GM19324 (cell line): ENCODE data around the gene RNF208.
"Not testable (repeated sequence)": the region's sequence is repeated elsewhere in the genome, so short reads cannot be mapped to it uniquely, and the experiment has no call there.

Experiments
- ATAC-seq: cut with Tn5 transposase; IDR thresholded peaks from one replicate; pipeline ENCODE4 v1.9.1; 2021; ENCODE audit warnings: mild to moderate bottlenecking, moderate library complexity; ENCODE audit not compliant: unreplicated experiment, low FRiP score

The RNF208 gene, protein sequence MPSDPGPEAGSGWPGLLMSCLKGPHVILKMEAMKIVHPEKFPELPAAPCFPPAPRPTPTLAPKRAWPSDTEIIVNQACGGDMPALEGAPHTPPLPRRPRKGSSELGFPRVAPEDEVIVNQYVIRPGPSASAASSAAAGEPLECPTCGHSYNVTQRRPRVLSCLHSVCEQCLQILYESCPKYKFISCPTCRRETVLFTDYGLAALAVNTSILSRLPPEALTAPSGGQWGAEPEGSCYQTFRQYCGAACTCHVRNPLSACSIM

DNA sequence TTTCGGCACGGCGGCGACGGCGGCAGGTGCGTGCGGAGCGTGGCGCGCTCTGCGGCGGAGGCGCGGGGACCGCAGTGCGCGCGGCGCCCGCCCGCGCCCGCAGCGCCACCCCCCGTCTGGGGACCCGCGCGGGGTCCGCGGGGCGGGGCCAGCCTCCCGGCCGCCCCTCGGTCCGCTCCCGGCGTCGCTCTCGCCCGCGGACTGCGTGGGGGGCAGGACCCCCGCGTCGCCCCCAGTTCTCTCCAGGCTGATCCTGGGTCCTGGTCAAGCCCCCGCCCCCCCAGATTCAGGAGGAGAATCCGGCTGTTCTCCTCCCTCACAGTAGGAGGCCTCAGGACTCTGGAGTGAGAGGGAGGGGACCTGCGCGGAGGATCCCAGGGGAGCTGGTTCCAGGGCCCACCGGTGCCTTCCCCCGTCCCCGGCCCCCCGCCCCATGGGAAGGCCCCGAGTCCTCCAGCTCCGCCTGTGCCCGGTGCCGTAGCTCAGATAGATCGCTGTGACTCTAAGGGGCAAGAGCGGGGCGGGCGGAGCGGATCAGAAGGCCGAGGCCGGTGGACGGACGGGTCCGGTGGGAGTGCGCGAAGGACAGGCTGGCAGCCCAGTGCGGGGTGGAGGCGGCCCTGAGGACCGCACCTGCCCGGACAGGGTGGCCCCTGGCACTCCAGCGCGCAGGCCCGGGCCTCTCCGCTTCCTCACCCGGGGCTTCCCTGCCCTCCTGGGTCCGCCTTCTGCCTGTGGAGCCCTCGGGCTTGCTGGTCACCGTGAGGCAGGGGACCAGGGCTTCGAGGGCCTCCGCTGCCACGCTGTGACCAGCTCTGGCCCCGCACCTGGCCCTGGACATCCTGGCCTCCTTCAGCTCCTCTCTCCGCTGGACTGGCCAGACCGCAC lies at the start of gene RNF208:
Gene RNF208 (minus strand): TSS at position 51 of the 888 bp plus-strand sequence. CDS start 1,028 bp downstream, outside the sequence.
- no peak for ATAC-seq

DNA sequence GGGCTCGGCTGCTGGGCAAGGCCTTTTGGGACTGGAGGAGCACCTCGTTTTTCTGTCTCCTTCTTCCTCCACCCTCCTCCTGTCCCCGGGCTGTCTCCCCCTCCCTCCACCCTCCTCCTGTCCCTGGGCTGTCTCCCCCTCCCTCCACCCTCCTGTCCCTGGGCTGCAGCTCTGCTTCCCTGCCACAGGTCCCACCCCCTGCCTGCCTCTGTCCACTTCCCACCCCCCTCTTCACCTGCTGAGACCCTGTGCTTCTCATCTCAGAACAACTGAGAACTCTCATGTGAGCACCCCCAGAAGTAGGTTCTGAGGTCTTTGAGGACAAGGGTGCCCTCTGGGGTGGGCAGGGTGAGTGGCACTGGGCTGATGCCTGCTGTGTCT lies 49.6 kb upstream of the RNF208 start:
- no peak for ATAC-seq

DNA sequence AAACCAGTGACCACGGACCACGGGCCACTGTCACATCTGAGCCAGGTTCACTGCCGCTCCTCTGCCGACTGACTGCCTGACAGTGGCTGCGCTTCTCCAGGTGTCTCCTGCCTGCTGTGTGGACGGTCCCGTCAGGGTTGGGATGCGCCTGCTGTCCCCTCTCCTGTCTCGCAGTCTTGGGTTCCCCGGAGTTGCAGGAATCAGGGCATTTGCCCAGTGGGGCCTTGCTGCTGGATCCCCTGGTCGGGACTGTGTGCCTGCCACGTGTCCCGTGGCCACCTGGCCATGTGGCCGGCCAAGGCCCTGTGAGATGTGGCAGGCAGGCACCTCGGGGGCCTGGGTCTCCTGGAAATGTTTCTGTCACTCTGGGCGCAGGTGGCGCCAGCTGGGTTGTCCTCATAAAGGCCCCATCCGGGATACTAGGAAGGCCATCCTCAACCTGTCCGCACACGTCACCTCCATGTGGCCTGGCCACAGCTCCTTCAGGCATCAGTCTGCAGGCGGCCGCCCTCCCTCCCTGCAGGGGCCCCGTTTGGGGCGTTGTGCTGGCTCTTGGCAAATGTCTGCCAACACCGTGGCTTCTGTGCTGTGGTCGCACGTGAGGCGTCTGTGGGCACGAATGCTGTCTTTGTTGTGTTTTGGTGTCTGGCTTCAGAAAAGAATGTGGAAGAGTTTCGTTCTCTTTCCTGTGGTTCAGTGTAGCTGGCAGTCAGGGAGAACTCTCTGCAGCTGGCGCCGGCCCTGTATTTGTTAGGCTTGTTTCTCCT lies 49.1 kb upstream of the RNF208 start:
- ATAC-seq: no peak

DNA sequence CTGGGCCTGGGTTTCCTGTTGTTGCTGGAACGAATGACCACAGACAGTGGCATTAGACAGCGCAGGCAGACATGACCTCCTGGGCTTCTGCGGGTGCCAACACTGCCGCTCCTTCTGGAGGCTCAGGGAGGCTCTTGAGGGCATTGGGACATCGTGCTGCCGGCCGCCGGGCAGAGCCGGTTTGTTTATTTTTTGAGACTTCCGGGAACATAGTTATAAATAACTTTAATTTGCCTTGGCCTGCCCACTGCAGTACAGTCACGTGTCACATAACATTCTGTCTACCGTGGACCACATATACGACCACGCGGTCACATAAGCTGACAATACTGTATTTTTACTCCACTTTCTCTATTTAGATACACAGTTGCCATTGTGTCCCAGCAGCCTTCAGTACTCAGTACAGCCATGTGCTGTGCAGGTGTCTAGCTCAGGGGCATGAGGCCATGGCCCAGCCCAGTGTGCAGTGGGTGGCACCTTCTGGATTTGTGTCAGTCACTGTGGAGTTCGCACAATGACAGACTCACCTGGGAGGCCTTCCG lies 47.3 kb upstream of the RNF208 start:
- ATAC-seq: peak; percentile 54

DNA sequence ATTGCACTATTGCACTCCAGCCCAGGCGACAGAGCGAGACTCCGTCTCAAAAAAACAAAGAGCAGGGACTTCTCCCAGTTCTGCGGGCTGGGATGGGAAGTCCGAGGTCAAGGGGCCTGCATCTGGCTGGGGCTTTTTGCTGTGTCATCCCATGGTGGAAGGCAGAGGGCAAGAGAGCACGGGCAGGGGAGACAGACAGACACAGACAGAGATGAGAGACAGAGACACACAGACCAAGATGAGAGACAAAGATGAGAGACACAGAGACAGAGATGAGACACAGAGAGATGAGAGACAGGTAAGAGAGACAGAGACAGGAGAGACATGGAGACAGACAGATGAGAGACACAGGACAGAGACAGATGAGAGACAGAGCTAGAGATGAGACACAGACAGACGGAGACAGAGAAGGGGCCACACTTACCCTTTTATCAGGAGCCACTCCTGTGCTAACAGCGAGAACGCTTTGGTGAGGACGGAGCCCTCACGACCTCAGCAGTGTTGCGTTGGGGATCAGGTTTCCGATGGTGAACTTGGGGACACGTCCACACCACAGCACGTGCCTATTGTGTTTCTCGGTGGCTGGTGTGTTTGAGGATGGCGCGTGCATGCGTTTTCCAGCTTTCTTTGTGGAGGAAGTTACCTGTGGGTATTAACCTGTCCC lies 46.6 kb upstream of the RNF208 start:
- ATAC-seq: no peak

DNA sequence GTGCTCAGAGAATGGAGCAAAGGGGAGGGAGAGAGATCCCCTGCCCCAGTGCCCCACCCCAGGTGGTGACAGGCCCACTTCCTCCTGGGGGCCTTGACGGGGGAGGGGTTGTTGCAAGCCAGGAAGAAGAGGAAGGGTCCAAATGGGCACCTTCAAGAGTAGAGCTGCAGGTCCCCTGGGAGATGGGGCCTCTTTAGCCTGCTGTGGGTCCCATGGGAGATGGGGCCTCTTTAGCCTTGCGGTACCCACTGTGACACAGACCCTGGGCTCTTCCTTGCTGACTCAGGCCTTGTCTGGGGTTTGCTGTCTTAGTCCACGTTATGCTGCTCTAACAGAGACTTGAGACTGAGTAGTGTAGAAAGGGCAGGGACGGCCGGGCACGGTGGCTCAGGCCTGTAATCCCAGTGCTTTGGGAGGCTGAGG lies 45.9 kb upstream of the RNF208 start:
- ATAC-seq: no peak

DNA sequence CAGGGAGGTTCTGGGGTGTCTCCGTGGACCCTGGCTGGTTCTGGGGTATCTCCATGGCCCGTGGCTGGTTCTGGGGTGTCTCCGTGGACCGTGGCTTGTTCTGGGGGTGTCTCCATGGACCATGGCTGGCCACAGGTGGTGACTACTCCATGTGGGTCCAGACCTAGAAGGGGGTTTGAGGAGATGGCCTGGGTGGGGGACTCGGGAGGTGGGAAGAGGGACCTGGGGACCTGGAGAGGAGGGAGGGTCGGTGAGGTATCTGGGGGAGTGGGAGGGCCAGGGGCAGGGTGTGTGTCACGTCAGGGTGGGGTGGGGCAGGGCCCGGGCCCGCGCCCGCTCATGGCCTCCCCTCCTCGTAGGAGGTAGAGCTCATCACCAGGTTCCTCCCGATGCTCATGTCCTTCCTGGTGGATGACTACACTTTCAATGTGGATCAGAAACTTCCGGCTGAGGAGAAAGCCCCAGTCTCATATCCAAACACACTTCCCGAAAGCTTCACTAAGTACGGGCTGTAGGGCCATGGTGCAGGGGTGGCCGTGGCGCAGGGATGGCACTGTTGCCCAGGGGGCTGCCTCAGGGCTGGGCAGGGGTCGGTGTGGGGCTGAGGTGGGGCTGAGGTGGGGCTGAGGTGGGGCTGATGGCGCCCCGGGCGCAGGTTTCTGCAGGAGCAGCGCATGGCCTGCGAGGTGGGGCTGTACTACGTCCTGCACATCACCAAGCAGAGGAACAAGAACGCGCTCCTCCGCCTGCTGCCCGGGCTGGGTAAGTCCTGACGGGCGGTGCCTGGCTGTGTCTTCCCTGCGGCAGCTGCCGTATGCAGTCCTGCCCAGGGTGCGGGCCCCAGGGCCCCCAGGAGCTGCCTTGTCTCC lies 44.8 kb upstream of the RNF208 start:
- ATAC-seq: no peak

DNA sequence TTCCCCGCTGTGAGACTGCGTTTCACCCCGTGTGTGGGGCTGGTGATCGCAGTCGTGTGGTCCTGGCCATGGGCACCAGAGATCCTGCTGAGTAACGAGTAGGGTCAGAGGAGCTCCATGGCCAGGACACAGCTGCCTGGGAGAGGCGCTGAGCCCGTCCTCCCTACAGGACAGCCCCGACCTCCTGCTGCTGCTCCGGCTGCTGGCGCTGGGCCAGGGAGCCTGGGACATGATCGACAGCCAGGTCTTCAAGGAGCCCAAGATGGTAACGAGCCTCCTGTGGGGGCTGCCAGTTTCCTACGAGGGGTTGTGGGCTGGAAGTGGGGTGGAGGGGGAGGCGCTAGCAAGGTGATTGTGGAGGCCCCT lies 44.1 kb upstream of the RNF208 start:
- no peak for ATAC-seq

DNA sequence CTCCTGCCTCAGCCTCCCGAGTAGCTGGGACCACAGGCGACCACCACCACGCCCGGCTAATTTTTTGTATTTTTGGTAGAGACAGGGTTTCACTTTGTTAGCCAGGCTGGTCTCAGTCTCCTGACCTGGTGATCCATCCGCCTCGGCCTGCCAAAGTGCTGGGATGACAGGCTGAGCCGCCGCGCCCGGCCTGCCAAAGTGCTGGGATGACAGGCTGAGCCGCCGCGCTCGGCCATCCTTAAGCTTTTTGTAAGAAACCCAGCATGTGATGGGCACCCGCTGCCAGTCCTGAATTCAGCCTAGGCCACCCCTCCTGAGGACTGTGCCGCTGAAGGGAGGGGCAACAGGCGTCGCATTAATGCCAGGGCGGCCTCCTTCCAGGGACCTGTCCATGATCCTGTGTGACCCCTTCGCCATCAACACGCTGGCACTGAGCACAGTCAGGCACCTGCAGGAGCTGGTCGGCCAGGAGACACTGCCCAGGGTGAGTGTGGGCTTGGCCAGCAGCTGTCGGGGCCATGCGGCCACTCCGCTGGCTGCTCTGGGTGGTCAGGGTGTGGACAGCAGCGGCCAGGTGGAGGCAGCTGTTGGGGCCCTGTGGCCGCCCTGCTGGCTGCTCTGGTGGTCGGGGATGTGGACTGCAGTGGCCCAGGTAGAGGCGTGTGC lies 43.6 kb upstream of the RNF208 start:
- ATAC-seq: no peak

DNA sequence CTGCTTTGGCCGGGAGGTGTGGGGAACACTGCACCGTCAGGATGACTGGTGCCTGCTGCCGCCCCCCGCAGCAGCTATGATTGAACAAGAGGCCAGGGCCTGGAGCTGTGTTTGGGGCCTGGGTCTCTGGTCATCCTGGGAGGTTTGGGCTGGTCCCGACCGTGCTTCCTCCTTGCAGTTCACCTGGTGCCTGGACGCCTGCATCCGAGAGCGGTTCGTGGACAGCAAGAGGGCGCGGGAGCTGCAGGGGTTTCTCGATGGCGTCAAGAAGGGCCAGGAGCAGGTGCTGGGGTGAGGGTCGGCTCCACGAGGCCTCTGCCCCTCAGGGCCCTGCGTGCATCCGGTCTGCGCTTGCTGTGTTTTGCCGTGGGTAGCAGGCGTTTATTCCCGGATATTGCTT lies 42.0 kb upstream of the RNF208 start:
- ATAC-seq: no peak

DNA sequence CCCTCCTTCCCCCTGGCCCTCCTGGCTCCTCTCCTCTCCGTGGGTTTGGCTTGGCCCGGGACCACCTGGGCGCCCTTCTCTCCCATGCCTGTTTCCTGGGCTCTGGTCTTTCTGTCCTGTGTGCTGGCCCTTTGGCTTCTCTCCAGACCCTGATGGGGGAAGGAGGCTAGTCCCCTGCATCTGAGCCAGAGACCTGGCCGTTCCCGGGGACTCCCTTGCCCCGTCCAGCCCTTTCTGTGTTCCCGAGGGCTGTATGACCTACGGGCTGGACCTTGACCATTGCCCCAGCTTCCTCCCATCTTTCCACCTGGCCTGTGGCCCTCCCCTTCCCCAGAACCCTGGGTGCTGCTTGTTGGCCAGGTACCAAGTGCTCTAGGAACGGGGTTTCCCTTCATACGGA lies 41.5 kb upstream of the RNF208 start:
- ATAC-seq: no peak

DNA sequence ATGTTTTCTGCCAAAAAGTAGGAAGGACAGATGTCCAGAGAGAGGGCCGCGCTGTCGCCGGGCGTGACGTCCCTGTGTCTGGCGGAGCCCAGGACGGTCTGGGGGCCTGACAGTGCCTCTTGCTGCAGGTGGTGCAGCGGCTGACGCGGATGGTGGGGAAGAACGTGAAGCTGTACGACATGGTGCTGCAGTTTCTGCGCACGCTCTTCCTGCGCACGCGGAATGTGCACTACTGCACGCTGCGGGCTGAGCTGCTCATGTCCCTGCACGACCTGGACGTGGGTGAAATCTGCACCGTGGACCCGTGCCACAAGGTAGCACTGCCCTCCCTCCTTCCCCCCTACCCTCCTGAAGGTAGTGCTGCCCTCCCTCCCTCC lies 40.9 kb upstream of the RNF208 start:
- ATAC-seq: no peak

DNA sequence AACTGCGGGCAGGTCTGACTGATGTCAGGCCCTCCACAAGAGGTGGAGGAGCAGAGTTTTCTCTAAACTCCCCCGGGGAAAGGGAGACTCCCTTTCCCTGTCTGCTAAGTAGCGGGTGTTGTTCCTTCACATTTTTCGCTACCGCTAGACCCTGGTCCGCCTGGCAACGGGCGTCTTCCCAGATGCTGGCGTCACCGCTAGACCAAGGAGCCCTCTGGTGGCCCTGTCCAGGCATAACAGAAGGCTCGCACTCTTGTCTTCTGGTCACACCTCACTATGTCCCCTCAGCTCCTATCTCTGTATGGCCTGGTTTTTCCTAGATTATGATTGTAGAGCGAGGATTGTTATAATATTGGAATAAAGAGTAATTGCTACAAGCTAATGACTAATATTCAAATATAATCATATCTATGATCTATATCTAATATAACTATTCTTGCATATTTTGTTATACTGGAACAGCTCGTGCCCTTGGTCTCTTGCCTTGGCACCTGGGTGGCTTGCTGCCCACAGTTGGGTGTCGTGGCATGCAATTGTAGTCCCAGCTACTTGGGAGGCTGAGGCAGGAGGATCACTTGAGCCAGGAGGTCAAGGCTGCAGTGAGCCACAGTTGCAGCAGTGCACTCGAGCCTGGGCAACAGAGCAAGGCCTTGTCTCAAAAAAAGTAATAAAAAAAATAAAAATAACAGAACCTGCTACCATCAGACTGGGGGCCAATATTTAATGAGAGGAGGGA lies 40.3 kb upstream of the RNF208 start:
- not testable (repeated sequence) for ATAC-seq

DNA sequence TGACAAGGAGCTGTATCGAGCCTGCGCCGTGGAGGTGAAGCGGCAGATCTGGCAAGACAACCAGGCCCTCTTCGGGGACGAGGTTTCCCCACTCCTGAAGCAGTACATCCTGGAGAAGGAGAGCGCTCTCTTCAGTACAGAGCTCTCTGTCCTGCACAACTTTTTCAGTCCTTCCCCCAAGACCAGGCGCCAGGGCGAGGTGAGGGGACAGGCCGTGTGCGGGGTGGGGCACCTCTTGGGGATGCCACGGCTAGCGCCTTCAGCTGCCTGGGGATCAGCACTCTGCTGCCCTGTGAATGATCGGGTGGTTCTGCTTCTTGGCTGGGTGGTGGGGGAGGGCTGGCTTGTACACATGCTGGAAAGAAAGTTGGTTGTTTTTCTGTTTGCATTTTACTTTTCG lies 34.8 kb upstream of the RNF208 start:
- no peak for ATAC-seq

DNA sequence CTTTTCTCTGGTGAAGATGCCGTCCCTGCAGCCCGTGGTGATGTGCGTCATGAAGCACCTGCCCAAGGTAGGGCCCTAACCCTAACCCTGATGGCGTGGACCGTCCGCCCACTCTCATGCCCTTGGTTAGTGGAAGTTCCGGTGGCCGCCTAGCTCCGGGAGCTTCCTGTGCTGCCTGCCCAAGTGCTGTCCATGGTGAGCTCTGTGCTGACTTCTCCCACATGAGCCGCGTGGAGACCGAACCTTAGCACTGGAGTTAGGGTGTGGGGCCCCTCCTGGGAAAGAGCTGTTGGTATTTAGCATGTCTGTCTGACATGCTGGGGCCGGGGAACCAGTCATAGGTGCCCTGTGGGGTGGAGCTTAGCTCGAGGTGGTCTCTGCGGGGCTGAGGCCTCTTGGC lies 34.3 kb upstream of the RNF208 start:
- ATAC-seq: no peak

DNA sequence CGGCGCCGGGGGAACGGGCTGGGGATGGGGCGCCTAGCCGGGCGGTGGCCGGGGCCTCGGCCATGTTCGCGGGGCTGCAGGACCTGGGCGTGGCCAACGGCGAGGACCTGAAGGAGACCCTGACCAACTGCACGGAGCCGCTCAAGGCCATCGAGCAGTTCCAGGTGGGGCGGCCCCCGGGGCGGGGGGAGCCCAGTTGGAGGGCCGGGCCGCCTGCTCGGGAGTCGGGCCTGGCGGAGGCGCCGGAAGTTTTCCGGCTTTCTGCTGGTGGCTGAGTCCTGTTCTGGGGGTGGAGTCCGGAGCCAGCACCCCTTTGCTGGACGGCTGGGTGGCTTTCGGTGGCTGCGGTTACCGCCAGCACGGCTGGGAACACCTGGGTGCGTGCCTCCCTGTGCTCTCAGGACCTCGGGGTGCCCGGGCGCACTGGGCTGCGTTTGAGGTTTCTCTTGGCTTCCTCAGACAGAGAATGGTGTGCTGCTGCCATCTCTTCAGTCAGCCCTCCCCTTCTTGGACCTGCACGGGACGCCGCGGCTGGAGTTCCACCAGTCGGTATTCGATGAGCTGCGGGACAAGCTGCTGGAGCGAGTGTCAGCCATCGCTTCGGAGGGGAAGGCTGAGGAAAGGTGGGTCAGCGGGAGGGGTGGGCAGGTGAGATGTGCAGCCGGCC lies 33.5 kb upstream of the RNF208 start:
- ATAC-seq: no peak

DNA sequence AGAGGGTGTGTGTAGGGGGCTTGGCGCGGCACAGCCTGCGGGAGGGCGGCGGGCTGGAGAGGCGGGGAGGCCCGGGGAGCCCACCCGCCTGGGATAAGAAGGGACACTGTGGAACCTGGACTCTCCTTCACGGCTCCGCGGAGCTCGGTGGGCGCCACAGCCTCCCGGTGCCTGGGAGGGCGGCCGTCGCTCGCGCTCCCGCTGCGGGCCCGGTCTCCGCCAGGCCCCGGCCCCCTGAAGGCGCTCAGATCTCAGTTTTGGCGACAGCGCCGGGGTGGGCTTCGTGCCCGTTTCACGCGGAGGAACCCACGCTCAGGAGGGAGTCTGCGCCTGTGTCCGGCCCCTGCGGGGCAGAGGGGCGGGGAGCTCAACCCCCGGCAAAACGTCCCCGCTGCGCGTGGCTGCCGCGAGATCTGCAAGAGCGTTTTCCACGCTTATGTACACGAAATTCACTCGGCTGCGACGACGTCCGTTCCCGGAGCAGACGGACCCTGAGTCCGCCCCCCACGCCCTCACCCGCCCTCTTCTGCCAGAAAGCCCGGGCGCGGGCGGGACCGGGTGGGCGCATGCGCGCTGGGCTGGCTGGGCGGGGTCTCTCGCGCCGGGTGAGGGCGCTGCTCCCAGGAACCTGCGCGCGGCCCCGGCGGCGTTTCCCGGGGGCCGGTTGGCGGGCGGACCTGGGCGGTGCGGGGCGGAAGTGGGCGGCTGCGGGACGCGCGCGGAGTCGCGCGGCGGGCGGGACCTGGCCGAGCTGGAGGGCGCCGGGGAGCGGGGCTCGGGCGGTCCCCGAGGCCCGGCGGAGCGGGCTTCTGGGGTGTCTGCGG lies 32.8 kb upstream of the RNF208 start, which contains the start of gene NELFB:
Gene NELFB (plus strand): TSS at position 704 of the 824 bp plus-strand sequence.
- ATAC-seq: peak; percentile 89
